GM18858 (cell line): Measurements from ENCODE around the gene LTV1.
"Not testable (repeated sequence)": the region's sequence is repeated elsewhere in the genome, so short reads cannot be mapped to it uniquely, and the experiment has no call there.

Experiments
- ATAC-seq: cut with Tn5 transposase; IDR thresholded peaks from one replicate; pipeline ENCODE4 v1.9.1; 2021; ENCODE audit not compliant: unreplicated experiment

Gene LTV1

GRCh38 chr6:143840595-143841265, 2.4 kb upstream of the LTV1 start:
- no peak for ATAC-seq

GRCh38 chr6:143842461-143842901, 657 bp upstream of the LTV1 start:
- no peak for ATAC-seq

- no peak for ATAC-seq
Measured at GRCh38 chr6:143843677-143843999, 500 bp downstream of the LTV1 start.

GRCh38 chr6:143844006-143844405, 868 bp downstream of the LTV1 start:
- ATAC-seq = no peak

GRCh38 chr6:143845033-143845432, 1.9 kb downstream of the LTV1 start:
- no peak for ATAC-seq

GRCh38 chr6:143851706-143852105, 8.6 kb downstream of the LTV1 start:
- ATAC-seq = not testable (repeated sequence)

- ATAC-seq = not testable (repeated sequence)
Measured at GRCh38 chr6:143855057-143855456, 11.9 kb downstream of the LTV1 start.

GRCh38 chr6:143856762-143857161, 13.6 kb downstream of the LTV1 start:
- ATAC-seq = not testable (repeated sequence)

GRCh38 chr6:143857651-143858050, 14.5 kb downstream of the LTV1 start:
- no peak for ATAC-seq

GRCh38 chr6:143859891-143860660, 16.9 kb downstream of the LTV1 start:
- no peak for ATAC-seq

GRCh38 chr6:143863771-143864170, 20.6 kb downstream of the LTV1 start:
- ATAC-seq = no peak

GRCh38 chr6:143864234-143864633, 21.1 kb downstream of the LTV1 start, which contains the start of gene ZC2HC1B:
ZC2HC1B (plus strand) TSS chr6:143864474; CDS start chr6:143864540, 66 bp downstream.
- no peak for ATAC-seq

GRCh38 chr6:143867236-143867635, 24.1 kb downstream of the LTV1 start:
- ATAC-seq = no peak

GRCh38 chr6:143868808-143869207, 25.7 kb downstream of the LTV1 start:
- not testable (repeated sequence) for ATAC-seq

- ATAC-seq = not testable (repeated sequence)
Measured at GRCh38 chr6:143871202-143871730, 28.1 kb downstream of the LTV1 start.

- ATAC-seq = peak; percentile 98
Measured at GRCh38 chr6:143872201-143872600, 29.1 kb downstream of the LTV1 start.

GRCh38 chr6:143873600-143873999, 30.5 kb downstream of the LTV1 start:
- not testable (repeated sequence) for ATAC-seq

- ATAC-seq = not testable (repeated sequence)
Measured at GRCh38 chr6:143874503-143874902, 31.4 kb downstream of the LTV1 start.

GRCh38 chr6:143877584-143878271, 34.6 kb downstream of the LTV1 start:
- ATAC-seq = no peak

- ATAC-seq = no peak
Measured at GRCh38 chr6:143878272-143878760, 35.2 kb downstream of the LTV1 start.

GRCh38 chr6:143880412-143880811, 37.3 kb downstream of the LTV1 start:
- no peak for ATAC-seq
